ENCODE data around the gene IFNAR2.

DNA sequence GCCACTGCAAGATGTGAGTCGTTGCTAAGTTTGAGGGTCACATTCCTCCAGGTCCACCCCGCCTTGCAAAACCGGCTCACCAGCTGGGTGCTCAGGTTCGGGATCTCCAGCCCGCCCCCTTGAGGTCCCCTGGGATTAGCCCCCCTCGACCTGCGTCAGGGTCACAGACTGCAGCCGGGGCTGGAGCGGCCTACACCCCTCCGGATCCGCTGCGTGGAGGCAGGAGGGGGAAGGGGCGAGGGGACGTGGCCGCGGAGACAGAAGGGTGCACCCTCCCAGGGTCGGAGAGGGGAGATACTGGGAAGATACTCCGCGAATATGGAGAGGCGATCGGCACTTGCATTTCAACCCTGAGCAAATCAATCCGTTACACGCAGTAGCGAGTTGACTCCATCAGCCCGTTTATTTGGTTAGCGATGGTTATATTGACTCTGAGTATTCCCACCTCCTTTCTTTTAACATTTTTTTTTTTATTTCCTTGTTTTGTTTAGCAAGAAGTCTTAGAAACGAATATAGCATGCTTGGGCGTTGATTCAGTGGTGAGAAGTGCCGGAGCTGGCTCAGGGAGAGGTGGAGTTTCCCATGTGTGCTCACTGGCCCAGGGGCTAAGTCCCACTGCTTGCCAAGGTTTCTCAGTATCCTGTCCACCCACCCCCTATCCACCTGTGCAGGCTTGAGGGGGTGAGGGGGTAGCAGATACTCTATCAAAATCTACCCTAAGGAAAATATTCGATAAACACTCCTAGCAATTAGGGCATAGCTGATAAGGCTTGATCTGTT is 997 bp downstream of the IFNAR2 start:
- TF ChIP-seq, protein P1, sequence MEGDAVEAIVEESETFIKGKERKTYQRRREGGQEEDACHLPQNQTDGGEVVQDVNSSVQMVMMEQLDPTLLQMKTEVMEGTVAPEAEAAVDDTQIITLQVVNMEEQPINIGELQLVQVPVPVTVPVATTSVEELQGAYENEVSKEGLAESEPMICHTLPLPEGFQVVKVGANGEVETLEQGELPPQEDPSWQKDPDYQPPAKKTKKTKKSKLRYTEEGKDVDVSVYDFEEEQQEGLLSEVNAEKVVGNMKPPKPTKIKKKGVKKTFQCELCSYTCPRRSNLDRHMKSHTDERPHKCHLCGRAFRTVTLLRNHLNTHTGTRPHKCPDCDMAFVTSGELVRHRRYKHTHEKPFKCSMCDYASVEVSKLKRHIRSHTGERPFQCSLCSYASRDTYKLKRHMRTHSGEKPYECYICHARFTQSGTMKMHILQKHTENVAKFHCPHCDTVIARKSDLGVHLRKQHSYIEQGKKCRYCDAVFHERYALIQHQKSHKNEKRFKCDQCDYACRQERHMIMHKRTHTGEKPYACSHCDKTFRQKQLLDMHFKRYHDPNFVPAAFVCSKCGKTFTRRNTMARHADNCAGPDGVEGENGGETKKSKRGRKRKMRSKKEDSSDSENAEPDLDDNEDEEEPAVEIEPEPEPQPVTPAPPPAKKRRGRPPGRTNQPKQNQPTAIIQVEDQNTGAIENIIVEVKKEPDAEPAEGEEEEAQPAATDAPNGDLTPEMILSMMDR (IDR thresholded peaks at IDR 0.05; ENCODE audit: low read depth, low read length) = no peak
- TF ChIP-seq, protein P2, sequence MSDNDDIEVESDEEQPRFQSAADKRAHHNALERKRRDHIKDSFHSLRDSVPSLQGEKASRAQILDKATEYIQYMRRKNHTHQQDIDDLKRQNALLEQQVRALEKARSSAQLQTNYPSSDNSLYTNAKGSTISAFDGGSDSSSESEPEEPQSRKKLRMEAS (IDR thresholded peaks at IDR 0.05; ENCODE audit: low read depth, low read length) = no peak
- TF ChIP-seq POLR2A (IDR thresholded peaks at IDR 0.05; ENCODE audit: extremely low read depth, insufficient read length) (no peak), MYC (IDR thresholded peaks at IDR 0.05; ENCODE audit: low read depth, low read length) (no peak)

All from NB4 (cell line).